Right lobe of liver (tissue), 6 donors: ENCODE results near the gene TLCD3A. TPM values are rescaled to one million over a fixed set of nuclear protein-coding genes. Genes with fewer than 3 reads are reported as not detected.
A peak's percentile ranks its signal among the peaks of the same experiment; 100 is the strongest.
"Not testable (repeated sequence)": the region's sequence is repeated elsewhere in the genome, so short reads cannot be mapped to it uniquely, and the experiment has no call there.

ENCODE experiments used
- ATAC-seq, 4 donors: fragments of 200-7000 bp; cut with Tn5 transposase; one replicate each; pipeline ENCODE4 v1.9.1; 2020; ENCODE audit warnings: mild to moderate bottlenecking in 4 of 4, moderate library complexity in 4 of 4
- DNase-seq, 3 donors: peaks; one replicate each; pipeline ENCODE4 v3.0.0-alpha.2; 2020
- H3K27ac ChIP-seq, 3 donors: fragments of 200-600 bp; one replicate each; pipeline ENCODE4 v1.8.0; 2022
- H3K27me3 ChIP-seq, 2 donors: fragments of 200-600 bp; one replicate each; pipeline ENCODE4 v1.8.0; 2022
- H3K36me3 ChIP-seq, 4 donors: fragments of 200-600 bp; sonication (generic) in 1 of 4; one replicate each; pipeline versions ENCODE4 v1.5.1 to v1.8.0; 2017 to 2022; ENCODE audit warnings: control low read depth in 1 of 4
- H3K4me1 ChIP-seq, 4 donors: fragments of 200-600 bp; sonication (generic) in 1 of 4; one replicate each; pipeline versions ENCODE4 v1.5.1 to v1.8.0; 2017 to 2022; ENCODE audit warnings: control low read depth in 1 of 4
- H3K4me3 ChIP-seq, 3 donors: fragments of 200-600 bp; one replicate each; pipeline ENCODE4 v1.8.0; 2022
- H3K9me3 ChIP-seq, 4 donors: fragments of 200-600 bp; sonication (generic) in 1 of 4; one replicate each; pipeline versions ENCODE4 v1.5.1 to v1.8.0; 2017 to 2022; ENCODE audit warnings: control low read depth in 1 of 4
- CTCF ChIP-seq, 4 donors: fragments of 200-600 bp in 3 of 4; fragments of 450-650 bp in 1 of 4; IDR thresholded peaks; one replicate each; pipeline versions ENCODE4 v1.5.1 to v1.8.0; 2016 to 2022; ENCODE audit warnings: antibody characterized with exemption in 4 of 4, mild to moderate bottlenecking in 2 of 4
- POLR2A ChIP-seq: fragments of 450-650 bp; IDR thresholded peaks from one replicate; pipeline ENCODE4 v1.6.1; 2017; ENCODE audit warnings: antibody characterized with exemption, mild to moderate bottlenecking
- WGBS: methylation state at CpG from one replicate; pipeline ENCODE4 v1.1.6; 2018; ENCODE audit warnings: low coverage, low lambda C conversion rate; ENCODE audit not compliant: insufficient coverage; ENCODE audit errors: missing lambda C conversion rate; 5-methylcytosine and 5-hydroxymethylcytosine counted together
- intact Hi-C, 2 donors: fragments of 100-400 bp; cut with DNase I; formaldehyde crosslinking; loops; one replicate each; pipeline versions ENCODE4 v1.11.2 to v1.14.1; 2022
- total RNA-seq, 6 experiments: library from RNA; depleted of rRNA in 2 of 6; stranded (reverse); fragments of >200 nt in 2 of 6; fragmentation: NEBNext Ultra II Directional in 3 of 6; extraction: Animal tissue kit (Norgen Biotek cat#: 25700) in 3 of 6; gene quantifications; one replicate each; pipeline versions ENCODE4 v1.1.0 to v1.2.4, GENCODE V29; 2016 to 2023
- donor health status: DM: no; HTN: yes; CAD: no.
- donor health status: DM: no; HTN: no; CAD: no.
- donor health status: DM: no; HTN: no; CAD: no.
- donor health status: DM: no; HTN: yes; CAD: no.
- donor health status: DM: no; HTN: yes; CAD: no.

The TLCD3A gene
- total RNA-seq, 6 experiments from 2014 or later, result 0.59 to 11.5 (median 1.6) TPM

- peak; percentile 94 to 95 (median 94) for DNase-seq
- peak within 1 kb of the TSS; percentile 74 to 84 (median 83) for H3K4me3 ChIP-seq
- peaks cover 0 to 5% (median 3%) of the 10 kb centered on the region in 4 donors for H3K36me3 ChIP-seq
- no CpG with 5 or more reads among the region's 87 CpGs for WGBS
- H3K4me1 ChIP-seq, result peaks cover 0 to 12% (median 4%) of the 10 kb centered on the region in 4 donors
- no peaks in the 10 kb centered on the region for H3K9me3 ChIP-seq
- peak; percentile 93 to 98 (median 96) for ATAC-seq
- intact Hi-C loops, result no loop called here
- H3K27me3 ChIP-seq, result no peaks in the 10 kb centered on the region
- TF ChIP-seq POLR2A (peak; percentile 68), CTCF (IDR thresholded peaks at IDR 0.05) (peak; percentile 95 to 97 (median 96))
- H3K27ac ChIP-seq, result peak within 1 kb of the TSS; percentile 55 to 71 (median 59)
These were observed 19.7 kb downstream of the TLCD3A start, which contains the start of gene GEMIN4 for GRCh38 chr17:752002-752619. TSS of gene GEMIN4 (minus strand) at chr17:752264. CDS start at chr17:752142, 122 bp downstream.

GRCh38 chr17:752620-753219, 20.3 kb downstream of the TLCD3A start:
- WGBS, result 36% methylated on average over 24 of the region's 43 CpGs
- no peak for TF ChIP-seq CTCF (IDR thresholded peaks at IDR 0.05)
- no peak for TF ChIP-seq POLR2A
- Histone ChIP-seq H3K4me1 (peaks cover 0 to 12% (median 4%) of the 10 kb centered on the region in 4 donors), H3K27me3 (no peaks in the 10 kb centered on the region), H3K27ac (peak overlapping the region; percentile 55 to 71 (median 59)), H3K4me3 (peak overlapping the region; percentile 74 to 84 (median 83)), H3K36me3 (peaks cover 0 to 2% (median under 1%) of the 10 kb centered on the region in 4 donors), H3K9me3 (no peaks in the 10 kb centered on the region)
- ATAC-seq (peak; percentile 72 to 85 (median 82)), DNase-seq (peak; percentile 71 to 85 (median 83))
- intact Hi-C loops, result no loop called here

DNA sequence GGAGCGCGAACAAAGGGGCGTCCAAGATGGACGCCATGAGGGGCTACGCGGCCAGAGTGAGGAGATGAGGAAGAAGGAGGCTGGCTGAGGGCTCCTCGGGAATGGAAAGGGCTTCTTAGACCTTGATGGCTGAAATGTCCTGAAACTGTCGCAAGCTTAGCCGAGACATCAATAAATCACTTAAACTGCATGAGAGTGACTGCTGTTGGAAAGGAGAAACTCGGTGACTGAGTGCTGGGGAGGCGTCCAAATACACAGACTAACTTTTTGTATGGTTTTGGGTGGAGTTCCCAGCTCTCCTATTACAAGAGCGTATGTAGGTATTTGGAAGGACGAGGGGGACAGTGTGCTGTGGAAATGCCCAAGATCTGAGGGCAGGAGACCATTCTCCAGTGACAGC, 21.0 kb downstream of the TLCD3A start:
- Histone ChIP-seq H3K27me3 (no peaks in the 10 kb centered on the region), H3K27ac (no peak overlapping the region), H3K4me1 (peaks cover 0 to 12% (median 4%) of the 10 kb centered on the region in 4 donors), H3K9me3 (no peaks in the 10 kb centered on the region), H3K4me3 (no peak overlapping the region), H3K36me3 (peaks cover 0 to 4% (median 0%) of the 10 kb centered on the region in 4 donors)
- DNase-seq (no peak), ATAC-seq (no peak)
- TF ChIP-seq CTCF (IDR thresholded peaks at IDR 0.05), result no peak
- no peak for TF ChIP-seq POLR2A
- 74% methylated on average over 9 of the region's 13 CpGs for WGBS
- intact Hi-C loops, result no loop called here

- Histone ChIP-seq H3K4me1 (peaks cover 0 to 10% (median 4%) of the 10 kb centered on the region in 4 donors), H3K36me3 (peaks cover 0 to 19% (median under 1%) of the 10 kb centered on the region in 4 donors)
- H3K27ac ChIP-seq, intact Hi-C loops, H3K27me3 ChIP-seq, ATAC-seq, DNase-seq, H3K4me3 ChIP-seq, H3K9me3 ChIP-seq: not testable (repeated sequence)
- WGBS, result 76% methylated on average over 5 of the region's 9 CpGs
These were observed 23.0 kb downstream of the TLCD3A start for GRCh38 chr17:755319-755961.

- ATAC-seq, H3K27me3 ChIP-seq, DNase-seq, intact Hi-C loops, H3K4me1 ChIP-seq, H3K9me3 ChIP-seq, H3K4me3 ChIP-seq, H3K27ac ChIP-seq: not testable (repeated sequence)
- H3K36me3 ChIP-seq, result peaks cover 0 to 20% (median 3%) of the 10 kb centered on the region in 4 donors
- 80% methylated on average over 8 of the region's 15 CpGs for WGBS
These were observed 23.7 kb downstream of the TLCD3A start for GRCh38 chr17:756010-756567.
